ENCODE data around the gene NAPA. TPM values are rescaled to one million over a fixed set of nuclear protein-coding genes. Genes with fewer than 3 reads are reported as not detected.
A peak's percentile ranks its signal among the peaks of the same experiment; 100 is the strongest.

NAPA gene
- total RNA-seq, 1 experiment from 2014 or later: 147 TPM

DNA sequence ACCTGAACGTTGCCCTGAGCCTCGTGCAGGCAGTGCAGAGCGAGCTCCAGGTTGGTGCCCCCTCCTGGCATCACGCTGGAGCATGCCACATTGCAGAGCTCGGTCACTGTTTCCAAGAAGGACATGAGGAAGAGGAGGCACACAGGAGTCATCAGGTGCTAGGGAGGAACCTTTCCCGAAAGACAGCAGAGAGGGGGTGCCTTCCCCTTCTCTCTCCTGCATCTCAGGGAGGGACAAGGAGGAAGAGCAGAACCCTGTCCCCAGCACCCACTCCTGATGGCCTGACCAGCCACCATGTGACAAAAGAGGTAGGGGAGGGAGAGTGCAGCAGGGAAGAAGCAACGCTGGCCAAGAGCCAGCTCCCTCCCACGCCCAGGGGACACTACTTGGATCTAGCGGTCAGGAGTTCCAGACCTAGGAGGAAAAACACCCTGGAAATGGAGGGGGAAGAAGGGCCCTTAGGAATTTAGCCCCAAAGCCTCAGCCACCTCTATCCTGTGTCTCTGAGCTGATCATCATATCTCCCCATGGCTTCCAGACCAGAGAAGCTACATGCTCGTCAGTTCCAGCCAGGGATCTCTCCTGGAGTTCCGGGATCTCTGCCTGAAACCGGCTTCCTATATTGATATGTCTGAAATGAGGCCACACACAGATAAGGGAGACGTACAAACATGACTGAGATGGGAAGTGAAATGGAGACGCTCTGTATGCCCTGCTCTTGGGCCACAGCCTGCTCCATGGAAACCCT, 17.0 kb upstream of the NAPA start:
- DNase-seq (ENCODE audit: low read depth, low spot score): no peak
- in situ Hi-C loops (cut with HindIII; ENCODE audit: low pct_unique_long_range_greater_than_20kb, low sequenced_read_pairs): no loop called here

DNA sequence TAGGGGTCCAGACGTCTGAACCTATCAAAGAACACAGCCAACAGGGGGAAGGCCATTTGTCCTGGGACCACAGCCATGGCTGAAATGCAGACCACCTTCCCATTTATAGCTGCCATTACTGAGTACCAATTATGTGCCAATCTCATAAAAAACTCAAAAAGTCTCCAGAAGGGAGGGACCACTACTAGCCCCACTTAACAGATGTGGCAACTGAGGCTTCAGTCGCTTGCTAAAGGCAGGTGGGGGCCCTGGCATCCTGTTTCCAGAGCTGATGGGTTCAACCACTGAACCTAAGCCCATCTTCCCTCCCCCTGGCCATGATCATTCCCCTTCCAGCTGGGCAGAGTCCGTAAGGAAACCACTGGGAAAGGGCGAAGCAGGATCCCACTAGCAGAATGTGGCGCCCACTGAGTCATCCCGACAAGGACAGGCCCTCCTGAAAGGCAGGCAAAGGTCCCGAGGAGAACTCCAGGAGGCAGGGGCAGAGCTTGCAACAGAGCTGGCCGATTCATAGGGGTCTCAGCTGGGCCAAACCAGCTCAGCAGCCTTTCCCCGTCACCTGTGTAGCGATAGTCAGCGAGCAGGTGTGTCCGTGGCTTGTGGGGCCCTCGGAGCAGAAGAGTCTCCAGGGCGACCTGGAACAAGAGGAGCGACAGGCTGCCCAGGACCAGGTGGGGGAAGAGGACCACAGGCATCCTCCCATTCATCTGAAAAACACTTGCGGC, 14.3 kb upstream of the NAPA start:
- in situ Hi-C loops (cut with HindIII; ENCODE audit: low pct_unique_long_range_greater_than_20kb, low sequenced_read_pairs): no loop called here

DNA sequence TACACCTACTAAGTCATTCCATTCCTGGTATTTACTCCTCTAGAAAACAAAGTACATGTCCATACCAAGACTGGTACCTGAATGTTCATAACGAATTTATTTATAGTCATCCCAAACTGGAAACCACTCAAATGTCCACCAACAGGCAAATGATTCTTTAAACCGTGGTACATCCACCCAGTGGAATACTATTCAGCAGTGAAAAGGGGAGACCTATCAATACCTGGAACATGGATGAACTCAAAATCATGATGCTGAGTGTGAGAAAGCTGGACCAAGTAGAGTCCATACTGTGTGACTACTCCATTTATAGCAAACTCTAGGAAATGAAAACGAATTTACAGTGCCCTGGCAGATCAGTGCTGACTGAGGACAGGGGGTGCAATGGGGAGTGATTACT, 11.9 kb upstream of the NAPA start:
- DNase-seq (ENCODE audit: low read depth, low spot score): no peak
- in situ Hi-C loops (cut with HindIII; ENCODE audit: low pct_unique_long_range_greater_than_20kb, low sequenced_read_pairs): no loop called here

More for the DNA sequence above, 14.3 kb upstream of the NAPA start:
- no peak for DNase-seq (ENCODE audit: low read depth, low spot score)

DNA sequence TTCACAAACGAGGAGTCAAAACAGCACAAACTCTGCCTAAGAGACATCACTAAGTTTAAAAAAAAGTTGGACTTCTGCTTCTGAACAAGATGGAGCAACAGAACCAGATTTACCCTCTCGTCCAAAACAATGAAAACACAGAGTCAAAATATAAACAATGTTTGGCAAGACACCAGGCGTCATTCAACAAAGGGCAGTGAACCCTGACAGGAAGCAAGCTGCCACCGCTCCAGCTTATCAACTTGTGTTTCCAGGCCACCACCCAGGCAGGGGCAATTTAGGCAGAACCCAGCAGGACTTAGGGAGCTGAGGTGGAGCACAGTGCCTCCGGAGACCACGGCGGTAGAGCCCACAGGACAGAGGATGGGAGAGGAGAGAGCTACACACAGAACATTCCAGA, 8.6 kb upstream of the NAPA start:
- DNase-seq (ENCODE audit: low read depth, low spot score): no peak
- in situ Hi-C loops (cut with HindIII; ENCODE audit: low pct_unique_long_range_greater_than_20kb, low sequenced_read_pairs): no loop called here

DNA sequence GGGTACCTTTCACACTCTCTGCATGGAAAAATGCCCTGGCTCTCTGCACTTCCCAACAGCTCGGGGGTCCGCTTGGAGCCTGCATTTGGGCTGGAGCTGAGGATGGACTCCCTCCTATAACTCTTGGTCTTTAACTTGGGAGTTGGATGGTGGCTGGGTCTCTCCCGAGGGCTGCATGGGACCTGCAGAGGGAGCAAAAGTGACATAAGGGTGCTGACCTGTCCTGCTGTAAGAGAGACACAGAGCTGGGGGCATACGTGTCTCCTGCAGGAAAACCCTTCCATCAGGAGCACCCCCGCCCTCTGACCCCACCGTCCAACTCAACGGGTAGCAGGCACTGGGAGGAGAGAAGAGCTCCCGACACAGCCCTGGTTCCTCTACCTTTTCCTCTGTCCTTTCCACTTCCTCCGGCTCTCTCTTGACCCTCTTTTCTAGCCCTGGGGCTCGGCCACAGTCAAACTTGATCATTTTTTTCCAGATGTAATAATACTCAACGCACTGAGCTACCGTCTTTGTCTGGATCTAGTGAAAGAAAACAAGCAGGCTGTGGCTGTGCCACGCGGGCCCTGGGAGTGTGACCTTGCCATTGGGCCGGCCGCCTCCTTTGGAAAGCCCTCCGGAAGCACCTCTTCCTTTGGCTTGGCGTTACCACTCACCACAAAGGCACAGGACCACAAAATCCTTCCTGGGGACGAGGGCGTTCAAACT, 6.8 kb upstream of the NAPA start:
- in situ Hi-C loops (cut with HindIII; ENCODE audit: low pct_unique_long_range_greater_than_20kb, low sequenced_read_pairs): no loop called here
- no peak for DNase-seq (ENCODE audit: low read depth, low spot score)

DNA sequence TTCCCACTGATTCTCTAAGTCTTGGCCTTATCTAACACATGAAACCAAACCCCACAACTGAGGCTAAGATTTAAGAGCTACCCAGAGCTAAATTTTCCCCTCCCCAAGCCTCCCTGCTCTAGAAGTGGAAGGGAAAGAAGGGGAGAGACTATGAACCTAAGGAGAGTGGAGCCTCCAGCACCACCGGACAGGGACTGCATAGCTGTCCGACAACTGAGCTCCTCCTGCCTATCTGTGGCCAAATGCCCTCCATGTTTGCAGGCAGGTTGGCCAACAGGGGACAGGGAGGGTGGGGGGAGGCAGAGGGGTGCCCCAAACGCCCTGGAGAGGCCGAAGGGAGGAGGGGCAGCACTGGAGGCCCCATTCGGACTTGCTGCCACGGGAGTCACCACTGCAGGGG, 6.0 kb upstream of the NAPA start:
- in situ Hi-C loops (cut with HindIII; ENCODE audit: low pct_unique_long_range_greater_than_20kb, low sequenced_read_pairs): no loop called here
- no peak for DNase-seq (ENCODE audit: low read depth, low spot score)

DNA sequence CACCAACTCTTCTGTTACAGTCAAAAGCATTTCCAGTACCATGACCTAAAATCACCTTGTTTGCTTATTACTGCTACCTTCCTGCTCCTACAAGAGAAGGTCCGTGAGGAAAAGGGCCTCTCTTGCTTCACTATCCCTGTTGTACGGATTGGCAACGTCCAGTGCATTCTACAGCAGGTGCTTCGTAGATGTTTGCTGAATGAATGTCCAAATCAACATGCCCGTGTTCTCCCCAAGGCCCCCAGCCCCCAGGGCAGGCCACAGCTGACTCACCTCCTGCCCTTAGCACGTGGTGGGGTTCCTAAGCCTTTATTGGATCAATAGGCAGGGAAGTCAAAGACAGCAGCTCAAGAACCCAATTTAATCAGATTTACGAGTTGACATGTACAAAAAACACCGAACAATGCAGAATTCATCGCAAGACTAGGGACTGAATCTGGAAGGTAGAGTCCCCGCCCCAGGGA, 5.5 kb upstream of the NAPA start:
- DNase-seq (ENCODE audit: low read depth, low spot score): no peak
- in situ Hi-C loops (cut with HindIII; ENCODE audit: low pct_unique_long_range_greater_than_20kb, low sequenced_read_pairs): no loop called here

DNA sequence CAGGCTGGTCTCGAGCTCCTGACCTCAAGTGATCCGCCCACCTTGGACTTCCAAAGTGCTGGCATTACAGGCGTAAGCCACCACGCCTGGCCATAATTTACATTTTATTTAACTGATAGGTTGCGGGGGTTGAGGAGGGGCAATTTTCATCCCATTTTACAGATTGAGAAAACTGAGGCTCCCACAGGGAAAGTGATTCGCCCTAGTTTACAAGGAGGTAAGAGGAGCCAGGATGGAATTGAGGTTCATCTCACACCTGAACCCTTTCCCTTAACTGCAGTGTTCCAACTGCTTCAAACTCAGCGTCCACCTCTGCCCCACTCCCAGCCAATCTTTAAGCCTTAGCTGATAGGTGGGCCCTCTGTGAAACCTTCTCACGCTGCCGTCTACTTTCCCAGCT, 4.0 kb upstream of the NAPA start:
- DNase-seq (ENCODE audit: low read depth, low spot score): no peak
- in situ Hi-C loops (cut with HindIII; ENCODE audit: low pct_unique_long_range_greater_than_20kb, low sequenced_read_pairs): no loop called here

DNA sequence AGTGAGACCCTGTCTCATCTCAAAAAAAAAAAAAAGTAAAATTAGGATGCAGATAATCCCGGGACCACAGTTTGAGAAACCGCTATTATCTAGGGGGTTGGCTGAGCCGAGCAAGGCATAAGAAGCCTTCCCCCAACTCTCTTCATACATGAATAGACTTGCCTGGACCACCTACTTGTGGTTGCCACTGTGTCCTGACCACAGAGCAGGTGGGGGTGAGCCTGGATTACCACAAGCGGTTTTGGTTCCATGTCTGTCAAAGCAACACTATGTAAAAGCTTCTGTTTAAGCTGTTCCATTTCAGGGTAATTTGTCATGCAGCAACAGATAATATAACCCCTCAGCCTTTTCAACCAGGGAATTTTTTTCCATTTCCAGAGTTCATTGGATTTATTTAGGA, 3.3 kb upstream of the NAPA start:
- in situ Hi-C loops (cut with HindIII; ENCODE audit: low pct_unique_long_range_greater_than_20kb, low sequenced_read_pairs): no loop called here

DNA sequence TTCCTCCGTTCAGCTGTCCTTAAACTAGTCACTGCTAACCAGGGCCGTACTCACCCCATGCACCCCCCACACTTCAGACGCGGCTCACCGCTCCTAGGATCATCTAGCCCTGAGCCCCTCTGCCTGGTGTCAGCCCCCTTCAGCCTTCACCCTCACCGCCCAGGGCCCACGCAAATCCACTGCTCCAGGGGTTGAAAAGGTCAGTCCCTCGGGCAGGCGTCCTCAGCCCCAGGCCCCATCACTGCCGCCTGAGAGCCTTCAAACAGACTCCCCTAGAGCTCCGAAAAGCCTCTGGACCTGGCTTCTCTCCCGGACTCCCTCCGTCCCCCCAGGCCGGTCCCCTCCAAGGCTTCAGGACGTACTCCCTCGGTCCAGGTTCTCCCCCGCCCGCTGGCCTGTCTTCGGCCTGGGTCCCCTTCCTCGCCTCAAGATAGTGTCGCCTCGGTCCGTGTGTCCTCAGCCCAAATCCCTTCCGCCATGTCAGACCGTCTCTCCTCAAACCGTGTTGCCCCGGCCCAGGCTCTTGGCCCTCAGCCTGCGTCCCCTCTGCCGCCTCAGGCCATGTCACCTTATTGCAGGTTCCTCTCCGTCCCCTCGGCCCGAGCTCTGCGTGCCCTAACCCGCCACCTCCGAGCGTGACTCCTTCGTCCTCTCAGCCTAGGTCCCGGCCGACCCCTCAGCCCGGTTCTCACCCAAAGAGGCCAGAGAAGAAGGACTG, 553 bp downstream of the NAPA start:
- no peak for DNase-seq (ENCODE audit: low read depth, low spot score)
- in situ Hi-C loops (cut with HindIII; ENCODE audit: low pct_unique_long_range_greater_than_20kb, low sequenced_read_pairs): no loop called here

More for the DNA sequence above, 3.3 kb upstream of the NAPA start:
- DNase-seq (ENCODE audit: low read depth, low spot score): no peak

DNA sequence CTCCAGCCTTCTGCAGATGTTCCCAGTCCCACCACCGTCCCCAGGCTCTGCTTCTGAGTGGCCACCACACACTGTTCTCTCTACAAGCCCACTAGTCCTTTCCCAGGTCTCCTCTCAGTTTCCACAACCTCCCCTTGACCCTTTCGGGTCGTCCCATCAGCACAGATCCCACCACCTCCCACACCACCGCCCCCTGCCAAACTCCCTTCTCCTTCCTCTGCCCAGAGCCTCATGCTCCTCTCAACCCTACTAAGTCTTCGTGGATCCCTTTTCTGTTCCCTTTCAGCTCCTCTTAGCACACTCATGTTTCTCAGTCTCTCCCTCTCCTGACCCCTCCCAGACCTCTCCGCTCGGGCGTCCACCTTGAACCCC, 1.9 kb downstream of the NAPA start:
- DNase-seq (ENCODE audit: low read depth, low spot score): no peak
- in situ Hi-C loops (cut with HindIII; ENCODE audit: low pct_unique_long_range_greater_than_20kb, low sequenced_read_pairs): no loop called here

DNA sequence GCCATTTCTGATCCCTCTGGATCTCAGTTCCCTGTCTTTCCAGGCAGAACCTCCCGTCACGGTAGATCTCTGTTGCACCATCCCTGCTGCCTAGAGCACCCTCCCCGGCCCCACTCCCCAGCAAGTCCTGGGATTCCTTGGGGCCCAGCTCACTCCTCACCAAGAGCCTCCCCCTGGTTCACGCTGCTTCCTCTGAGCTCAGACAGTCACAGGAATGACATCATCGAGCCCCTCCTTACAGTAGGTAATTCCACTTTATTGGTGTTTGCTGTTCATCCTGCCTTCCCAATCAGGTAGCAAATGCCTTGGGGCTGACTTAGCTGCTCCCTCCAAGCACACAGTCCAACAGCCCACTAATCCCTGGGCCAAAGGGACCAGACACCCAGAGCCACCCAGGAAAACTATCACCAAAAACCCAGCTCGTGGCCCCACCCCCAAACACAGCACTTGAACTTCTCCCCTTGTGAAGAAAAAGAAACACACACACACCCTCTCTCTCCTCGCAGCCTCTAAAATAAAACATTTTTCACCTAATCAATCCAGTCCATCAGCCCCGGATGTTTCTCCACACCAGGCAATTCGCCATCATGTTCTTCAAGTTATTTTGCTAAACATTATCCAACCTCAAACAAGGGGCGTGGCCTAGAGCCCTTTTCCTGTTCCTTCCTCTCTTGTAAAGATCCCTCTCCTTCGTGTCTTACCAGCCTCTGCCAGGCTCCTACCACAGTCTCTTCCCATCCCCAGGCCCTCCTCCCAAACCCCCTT, 2.5 kb downstream of the NAPA start:
- peak; percentile 21 for DNase-seq (ENCODE audit: low read depth, low spot score)
- in situ Hi-C loops (cut with HindIII; ENCODE audit: low pct_unique_long_range_greater_than_20kb, low sequenced_read_pairs): no loop called here

DNA sequence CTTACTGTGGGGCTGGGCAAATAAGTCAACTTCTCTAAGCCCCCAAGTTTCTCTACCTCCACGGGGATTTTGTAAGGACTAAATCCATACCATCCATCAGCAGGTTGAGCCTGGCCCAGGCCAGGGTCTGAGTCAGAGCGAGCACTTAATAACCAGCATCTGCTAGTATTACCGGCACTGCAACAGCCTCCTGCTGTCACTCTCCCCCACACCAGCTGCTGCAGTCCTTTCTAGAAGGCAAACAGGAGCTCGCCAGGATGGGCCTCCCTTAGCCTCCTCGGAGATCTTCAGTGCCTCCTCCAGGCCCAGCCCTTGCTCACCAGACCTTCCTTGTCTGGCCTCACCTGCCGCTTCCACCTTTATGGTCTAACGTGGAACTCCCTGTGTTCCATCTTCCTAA, 3.2 kb downstream of the NAPA start:
- no peak for DNase-seq (ENCODE audit: low read depth, low spot score)
- in situ Hi-C loops (cut with HindIII; ENCODE audit: low pct_unique_long_range_greater_than_20kb, low sequenced_read_pairs): no loop called here

DNA sequence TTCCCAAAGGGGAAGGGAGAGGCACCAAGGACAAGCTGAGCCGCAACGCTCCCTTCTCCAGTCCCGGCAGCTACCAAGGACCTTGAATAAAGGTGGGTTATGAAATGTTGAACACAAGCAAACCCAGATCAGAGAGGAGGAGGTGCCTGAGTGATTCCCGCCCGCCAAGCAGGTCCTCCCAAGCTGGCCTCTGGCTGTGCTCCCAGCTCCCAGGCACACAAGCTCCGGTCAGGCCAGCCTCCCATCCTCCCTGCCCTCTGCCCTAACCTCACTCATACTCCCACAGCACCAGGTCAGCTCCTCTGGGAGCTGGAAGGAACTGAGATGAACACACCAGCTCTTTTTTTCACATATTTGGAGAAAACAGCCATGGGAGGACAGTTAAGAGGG, 3.7 kb downstream of the NAPA start:
- no peak for DNase-seq (ENCODE audit: low read depth, low spot score)
- in situ Hi-C loops (cut with HindIII; ENCODE audit: low pct_unique_long_range_greater_than_20kb, low sequenced_read_pairs): no loop called here

DNA sequence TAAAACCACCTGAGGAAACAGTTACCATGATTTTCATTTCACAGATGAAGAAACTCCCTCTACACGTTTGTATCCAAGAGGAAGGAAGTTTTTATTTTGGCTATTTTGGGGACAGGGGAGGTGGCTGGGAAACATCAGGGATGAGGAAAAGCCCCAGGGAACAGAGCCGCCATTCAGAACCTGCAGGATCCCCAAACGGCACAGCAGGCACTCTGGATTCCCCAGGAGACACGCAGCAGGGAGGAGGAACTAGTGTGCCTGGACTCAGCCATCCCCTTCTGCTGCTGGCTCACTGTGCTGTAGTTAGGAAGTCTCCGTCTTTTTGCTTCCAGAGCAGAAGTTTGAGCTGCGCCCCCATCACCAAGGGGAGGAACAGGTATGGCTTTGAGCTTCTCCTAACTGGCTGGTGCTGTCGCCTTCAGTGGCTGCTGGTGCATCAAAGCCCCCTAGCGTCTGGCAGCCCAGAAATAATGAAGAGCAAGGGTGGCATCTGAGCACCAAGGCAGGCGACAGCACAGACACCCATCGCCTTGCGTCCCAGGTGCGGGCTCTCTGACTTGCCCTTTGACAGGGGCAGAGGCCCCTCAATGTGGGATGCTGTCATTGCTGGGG, 4.2 kb downstream of the NAPA start:
- in situ Hi-C loops (cut with HindIII; ENCODE audit: low pct_unique_long_range_greater_than_20kb, low sequenced_read_pairs): no loop called here
- DNase-seq (ENCODE audit: low read depth, low spot score): no peak

DNA sequence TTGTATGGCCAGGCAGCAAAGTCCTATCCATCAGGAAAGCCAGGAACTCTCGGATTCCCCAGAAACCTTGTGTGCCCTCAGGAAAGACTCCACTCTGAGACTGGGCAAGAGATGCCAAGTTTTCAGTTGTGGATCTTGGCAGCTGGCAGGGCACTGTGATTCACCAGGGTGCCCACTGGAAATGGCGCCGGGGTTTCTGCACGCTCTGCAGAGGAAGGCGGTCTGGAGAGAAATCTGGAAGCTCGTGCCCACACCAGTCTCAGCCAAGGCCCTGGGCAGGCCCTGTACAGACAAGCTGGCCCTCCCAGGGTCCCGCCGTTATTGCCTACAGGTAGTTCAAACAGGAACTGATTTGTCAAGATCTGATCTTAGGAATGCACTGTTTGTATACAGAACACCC, 4.9 kb downstream of the NAPA start:
- DNase-seq (ENCODE audit: low read depth, low spot score): no peak
- in situ Hi-C loops (cut with HindIII; ENCODE audit: low pct_unique_long_range_greater_than_20kb, low sequenced_read_pairs): no loop called here

DNA sequence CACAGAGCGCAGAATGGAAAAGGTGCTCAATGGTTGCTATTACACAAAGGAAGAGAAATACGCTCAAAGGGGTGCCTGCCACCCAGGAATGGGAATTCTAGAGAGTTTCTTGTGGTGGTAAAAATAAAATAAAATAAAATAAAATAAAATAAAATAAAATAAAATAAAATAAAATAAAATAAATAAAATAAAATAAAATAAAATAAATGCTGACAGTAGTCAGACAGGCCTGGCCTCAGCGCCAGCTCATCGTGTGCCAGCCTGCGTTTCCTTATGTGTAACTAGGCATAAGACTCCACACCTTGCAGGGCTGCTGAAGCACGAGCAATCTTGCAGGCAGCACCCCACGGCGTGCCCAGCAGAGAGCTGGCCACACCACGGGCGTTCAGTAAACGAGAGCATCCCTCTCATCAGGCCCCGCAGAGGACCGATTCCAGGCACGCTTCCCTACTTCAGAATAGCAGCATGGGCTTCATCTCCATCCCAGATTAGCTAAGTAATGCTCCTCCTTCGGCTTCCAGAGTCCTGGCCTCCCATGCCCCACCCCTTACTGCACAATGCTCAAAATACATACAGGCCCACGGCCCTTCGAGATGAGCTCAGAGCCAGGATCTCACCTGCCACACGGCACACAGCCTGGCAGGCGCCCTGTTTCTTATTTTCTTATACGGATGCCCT, 5.6 kb downstream of the NAPA start:
- no peak for DNase-seq (ENCODE audit: low read depth, low spot score)
- in situ Hi-C loops (cut with HindIII; ENCODE audit: low pct_unique_long_range_greater_than_20kb, low sequenced_read_pairs): no loop called here

Data from SK-MEL-5 (cell line).